Measurements from ENCODE around the gene NEURL1.

The NEURL1 gene

GRCh38 chr10:103599211-103599610 is 105.7 kb downstream of the NEURL1 start:
- Histone ChIP-seq H3K36me3 (ENCODE audit: control insufficient read depth, insufficient read depth, low read length) (peaks cover 9% of the 10 kb centered on the region), H3K4me3 (replicated peaks; ENCODE audit: low read depth, low read length) (no peak overlapping the region), H3K27me3 (replicated peaks; ENCODE audit: control insufficient read depth, insufficient read depth, low read length) (no peaks in the 10 kb centered on the region)
- no peak for DNase-seq (ENCODE audit: extremely low read depth, insufficient read length)
- TF ChIP-seq, protein P1, sequence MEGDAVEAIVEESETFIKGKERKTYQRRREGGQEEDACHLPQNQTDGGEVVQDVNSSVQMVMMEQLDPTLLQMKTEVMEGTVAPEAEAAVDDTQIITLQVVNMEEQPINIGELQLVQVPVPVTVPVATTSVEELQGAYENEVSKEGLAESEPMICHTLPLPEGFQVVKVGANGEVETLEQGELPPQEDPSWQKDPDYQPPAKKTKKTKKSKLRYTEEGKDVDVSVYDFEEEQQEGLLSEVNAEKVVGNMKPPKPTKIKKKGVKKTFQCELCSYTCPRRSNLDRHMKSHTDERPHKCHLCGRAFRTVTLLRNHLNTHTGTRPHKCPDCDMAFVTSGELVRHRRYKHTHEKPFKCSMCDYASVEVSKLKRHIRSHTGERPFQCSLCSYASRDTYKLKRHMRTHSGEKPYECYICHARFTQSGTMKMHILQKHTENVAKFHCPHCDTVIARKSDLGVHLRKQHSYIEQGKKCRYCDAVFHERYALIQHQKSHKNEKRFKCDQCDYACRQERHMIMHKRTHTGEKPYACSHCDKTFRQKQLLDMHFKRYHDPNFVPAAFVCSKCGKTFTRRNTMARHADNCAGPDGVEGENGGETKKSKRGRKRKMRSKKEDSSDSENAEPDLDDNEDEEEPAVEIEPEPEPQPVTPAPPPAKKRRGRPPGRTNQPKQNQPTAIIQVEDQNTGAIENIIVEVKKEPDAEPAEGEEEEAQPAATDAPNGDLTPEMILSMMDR (IDR thresholded peaks at IDR 0.05; ENCODE audit: insufficient read depth, low read length, poor library complexity, severe bottlenecking), result no peak

DNA sequence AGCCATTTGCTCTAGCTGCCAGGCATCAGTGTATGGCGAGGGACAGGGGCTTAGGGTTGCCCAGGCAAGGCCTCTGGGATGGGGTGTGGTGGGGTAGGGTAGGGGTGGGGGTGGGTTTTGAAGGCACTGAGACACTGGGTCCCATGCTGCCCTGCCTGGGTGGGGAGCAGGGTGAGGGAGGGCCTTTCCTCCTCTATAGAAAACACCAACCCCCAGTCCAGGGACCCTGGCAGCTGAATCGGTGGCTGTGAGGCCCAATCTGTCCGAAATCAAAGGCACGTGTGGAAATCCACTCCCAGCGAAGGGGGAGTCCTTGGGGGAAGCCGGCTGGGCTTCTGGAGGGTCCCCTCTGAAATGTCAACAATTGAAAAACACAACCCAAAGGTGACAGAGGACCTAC is 106.4 kb downstream of the NEURL1 start:
- Histone ChIP-seq H3K4me3 (replicated peaks; ENCODE audit: low read depth, low read length) (no peak overlapping the region), H3K36me3 (ENCODE audit: control insufficient read depth, insufficient read depth, low read length) (peaks cover 9% of the 10 kb centered on the region), H3K27me3 (replicated peaks; ENCODE audit: control insufficient read depth, insufficient read depth, low read length) (no peaks in the 10 kb centered on the region)
- no peak for DNase-seq (ENCODE audit: extremely low read depth, insufficient read length)
- TF ChIP-seq, protein P1 (IDR thresholded peaks at IDR 0.05; ENCODE audit: insufficient read depth, low read length, poor library complexity, severe bottlenecking), result no peak

DNA sequence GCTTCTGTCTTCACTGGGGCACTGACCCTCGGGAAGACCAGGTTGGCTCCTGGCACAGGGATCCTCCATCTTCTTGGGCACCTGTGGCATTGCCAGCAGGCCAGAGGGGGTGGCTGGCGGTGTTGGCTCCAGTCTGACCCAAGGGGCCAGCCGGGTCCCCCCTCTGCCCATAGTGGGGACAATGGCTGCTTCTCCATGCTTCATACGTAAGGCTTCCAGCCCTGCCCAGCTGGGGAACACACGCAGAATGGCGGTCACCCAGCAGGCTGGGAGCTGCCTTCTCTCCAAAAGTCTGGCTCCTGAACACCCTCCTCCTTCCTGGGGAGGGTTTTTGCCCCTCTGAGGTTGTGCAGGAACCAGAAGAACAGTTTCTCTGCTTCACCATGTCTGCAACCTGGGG is 106.8 kb downstream of the NEURL1 start:
- TF ChIP-seq, protein P1 (IDR thresholded peaks at IDR 0.05; ENCODE audit: insufficient read depth, low read length, poor library complexity, severe bottlenecking), result no peak
- Histone ChIP-seq H3K27me3 (replicated peaks; ENCODE audit: control insufficient read depth, insufficient read depth, low read length) (no peaks in the 10 kb centered on the region), H3K36me3 (ENCODE audit: control insufficient read depth, insufficient read depth, low read length) (peaks cover 9% of the 10 kb centered on the region), H3K4me3 (replicated peaks; ENCODE audit: low read depth, low read length) (no peak overlapping the region)
- no peak for DNase-seq (ENCODE audit: extremely low read depth, insufficient read length)

GRCh38 chr10:103600956-103601569 is 107.6 kb downstream of the NEURL1 start:
- no peak for DNase-seq (ENCODE audit: extremely low read depth, insufficient read length)
- TF ChIP-seq, protein P1 (IDR thresholded peaks at IDR 0.05; ENCODE audit: insufficient read depth, low read length, poor library complexity, severe bottlenecking), result no peak
- Histone ChIP-seq H3K27me3 (replicated peaks; ENCODE audit: control insufficient read depth, insufficient read depth, low read length) (no peaks in the 10 kb centered on the region), H3K36me3 (ENCODE audit: control insufficient read depth, insufficient read depth, low read length) (peaks cover 11% of the 10 kb centered on the region), H3K4me3 (replicated peaks; ENCODE audit: low read depth, low read length) (no peak overlapping the region)

DNA sequence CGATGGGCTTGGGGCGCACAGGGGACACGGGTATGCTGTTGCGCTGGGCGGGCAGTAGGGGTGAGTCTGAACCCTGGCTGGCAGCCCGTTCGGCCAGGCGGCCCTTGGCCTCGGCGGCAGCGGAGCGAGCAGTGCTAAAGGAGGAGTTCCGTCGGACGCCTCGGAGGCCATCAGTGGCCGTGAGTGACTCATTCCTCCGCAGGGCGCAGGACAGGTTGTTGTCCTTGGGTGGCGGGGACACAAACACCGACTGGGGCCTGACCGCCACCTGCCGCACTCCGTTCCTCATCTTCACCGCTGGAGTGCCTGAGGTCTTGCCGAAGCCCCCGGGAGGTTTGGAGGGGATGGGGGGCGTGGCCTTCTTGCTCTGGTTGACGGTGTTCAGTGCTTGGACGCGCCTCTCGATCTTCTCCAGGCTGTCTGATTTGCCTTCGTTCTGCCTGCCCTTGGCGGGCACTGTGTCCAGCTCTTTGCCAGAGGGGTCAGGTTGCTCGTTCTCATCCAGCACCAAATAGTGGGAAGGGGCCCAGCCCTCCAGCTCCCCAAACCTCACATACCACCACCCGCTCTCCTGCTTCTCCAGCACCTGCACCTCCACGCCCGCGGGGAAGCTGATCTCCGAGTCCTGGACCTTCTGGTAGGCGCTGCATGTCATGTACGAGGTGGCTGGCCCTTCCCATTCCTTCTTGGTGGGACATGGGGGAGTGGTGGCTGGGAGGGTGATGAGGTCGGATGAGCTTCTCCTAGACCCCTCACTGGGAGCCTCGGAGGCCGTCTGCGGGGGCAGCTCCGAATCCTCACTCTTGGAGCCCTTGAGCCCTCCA is 108.7 kb downstream of the NEURL1 start:
- Histone ChIP-seq H3K4me3 (replicated peaks; ENCODE audit: low read depth, low read length) (no peak overlapping the region), H3K36me3 (ENCODE audit: control insufficient read depth, insufficient read depth, low read length) (peaks cover 11% of the 10 kb centered on the region), H3K27me3 (replicated peaks; ENCODE audit: control insufficient read depth, insufficient read depth, low read length) (no peaks in the 10 kb centered on the region)
- DNase-seq (ENCODE audit: extremely low read depth, insufficient read length), result no peak
- TF ChIP-seq, protein P1 (IDR thresholded peaks at IDR 0.05; ENCODE audit: insufficient read depth, low read length, poor library complexity, severe bottlenecking), result no peak
